ENCODE measurements around the gene DRD4.
A peak's percentile ranks its signal among the peaks of the same experiment; 100 is the strongest.

Gene DRD4

DNA sequence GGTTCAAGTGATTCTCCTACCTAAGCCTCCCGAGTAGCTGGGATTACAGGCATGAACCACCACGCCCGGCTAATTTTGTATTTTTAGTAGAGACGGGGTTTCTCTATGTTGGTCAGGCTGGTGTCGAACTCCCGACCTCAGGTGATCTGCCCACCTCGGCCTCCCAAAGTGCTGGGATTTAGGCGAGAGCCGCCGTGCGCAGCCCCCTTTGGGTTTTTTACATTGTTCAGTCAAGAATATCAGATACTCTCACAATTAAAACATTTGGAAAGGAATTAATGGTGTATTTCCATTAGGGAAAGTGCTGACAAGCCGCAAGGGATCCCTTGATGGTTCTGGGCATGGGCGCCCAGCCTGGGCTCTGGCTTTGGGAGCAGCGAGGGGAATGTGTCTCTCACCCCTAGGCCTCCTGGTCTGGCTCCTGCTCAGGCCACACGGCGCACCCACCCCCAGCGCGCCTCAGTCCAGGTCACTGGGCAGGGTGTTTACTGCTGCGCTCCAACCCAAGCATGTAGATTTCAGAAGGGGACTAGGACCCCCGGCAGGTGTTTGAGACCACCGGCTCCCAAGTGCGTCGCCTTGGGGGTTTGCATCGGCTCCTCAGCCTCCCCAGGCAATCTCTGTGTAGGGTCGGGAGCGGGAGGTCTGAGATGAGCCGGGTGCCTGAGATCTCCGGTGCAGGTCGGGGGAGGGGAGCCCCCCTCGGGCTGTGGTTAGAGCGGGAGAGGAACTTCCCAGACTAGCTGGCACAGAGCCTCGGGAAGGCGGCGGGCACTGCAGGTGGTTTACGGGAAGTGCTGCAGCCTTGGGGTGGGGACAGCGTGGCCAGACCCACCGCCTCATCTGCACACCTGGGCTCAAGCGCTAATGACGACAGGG is 20.5 kb upstream of the DRD4 start:
- Histone ChIP-seq H3K4ac (ENCODE audit: low read depth, low read length) (no peak overlapping the region), H3K4me3 (ENCODE audit: low read depth, low read length) (no peak overlapping the region), H2BK5ac (ENCODE audit: low read depth, low read length, poor library complexity) (no peak overlapping the region), H2AFZ (ENCODE audit: insufficient read depth, low read length, poor library complexity) (no peak overlapping the region), H3K9ac (ENCODE audit: low read length) (no peak overlapping the region), H3K14ac (ENCODE audit: low read length) (no peak overlapping the region), H3K23ac (ENCODE audit: low read length) (no peak overlapping the region), H4K12ac (ENCODE audit: low read depth, low read length) (no peak overlapping the region), H3K79me2 (ENCODE audit: control insufficient read depth, insufficient read depth, low read length, poor library complexity) (no peaks in the 10 kb centered on the region), H3K36me3 (ENCODE audit: control insufficient read depth in 1 of 2, insufficient read depth in 2 of 2, low read length in 2 of 2) (peaks cover 41 to 42% of the 10 kb centered on the region in 2 experiments), H2BK120ac (ENCODE audit: insufficient read depth, low read length, poor library complexity) (no peak overlapping the region), H3K27me3 (ENCODE audit: insufficient read depth, low read length) (no peaks in the 10 kb centered on the region), H2BK12ac (ENCODE audit: low read length) (no peak overlapping the region), H3K9me3 (ENCODE audit: insufficient read depth, low read depth, low read length) (peaks cover 1% of the 10 kb centered on the region), H3K79me1 (ENCODE audit: low read length) (peaks cover 2% of the 10 kb centered on the region), H3K4me1 (ENCODE audit: control insufficient read depth in 1 of 2, insufficient read depth in 2 of 2, low read length in 2 of 2) (peaks cover 9 to 17% of the 10 kb centered on the region in 2 experiments), H3K4me2 (ENCODE audit: low read length) (peak overlapping the region; percentile 84), H3K27ac (ENCODE audit: low read depth, low read length) (no peak overlapping the region), H4K91ac (ENCODE audit: low read depth, low read length) (peak overlapping the region; percentile 25), H4K8ac (ENCODE audit: low read depth, low read length) (peak overlapping the region; percentile 55), H3K18ac (ENCODE audit: low read length) (no peak overlapping the region), H2AK5ac (ENCODE audit: low read length) (no peak overlapping the region)
- WGBS (ENCODE audit: extremely low coverage, insufficient coverage, insufficient read length) = no CpG with 5 or more reads among the region's 39 CpGs
- DNase-seq = no peak

DNA sequence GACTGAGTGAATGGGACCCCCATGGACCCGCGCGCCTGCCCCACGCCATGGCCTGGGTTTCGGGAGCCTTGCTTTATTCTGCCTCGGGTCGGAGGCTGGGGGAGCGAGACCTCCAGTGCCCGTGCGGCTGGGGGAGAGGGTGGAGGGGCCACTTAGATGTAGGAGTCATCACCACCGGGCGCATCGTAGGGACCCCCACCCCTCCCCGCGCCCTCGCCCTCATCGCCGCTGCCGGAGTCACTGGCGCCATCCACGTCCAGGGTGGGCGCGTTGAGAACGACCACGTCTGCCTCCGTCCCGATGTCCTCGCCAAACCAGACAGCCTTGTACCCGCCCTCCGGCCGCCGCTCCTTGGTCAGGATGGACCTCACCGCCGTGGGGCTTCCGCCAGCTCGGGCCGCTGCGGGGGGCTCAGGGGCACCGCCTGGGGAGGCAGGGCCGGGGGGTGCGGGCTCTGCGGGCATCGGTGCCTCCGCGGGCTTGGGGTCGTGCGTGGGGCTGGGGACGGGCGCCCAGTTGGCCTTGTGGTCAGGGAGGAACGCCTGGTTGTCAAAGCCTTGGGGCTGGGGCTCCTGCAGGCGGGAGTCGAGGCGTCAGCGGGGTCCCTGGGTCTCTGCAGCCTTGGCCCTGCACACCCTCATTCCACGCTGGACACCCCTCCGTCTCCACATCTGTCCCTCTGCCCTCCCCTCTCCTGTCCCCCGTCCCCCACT is 19.7 kb upstream of the DRD4 start:
- peaks cover 33 to 34% of the 10 kb centered on the region in 2 experiments for H3K36me3 ChIP-seq (ENCODE audit: control insufficient read depth in 1 of 2, insufficient read depth in 2 of 2, low read length in 2 of 2)
- H4K91ac ChIP-seq (ENCODE audit: low read depth, low read length) = no peak overlapping the region
- H3K9ac ChIP-seq (ENCODE audit: low read length) = no peak overlapping the region
- H3K4me1 ChIP-seq (ENCODE audit: control insufficient read depth in 1 of 2, insufficient read depth in 2 of 2, low read length in 2 of 2) = peaks cover 9 to 17% of the 10 kb centered on the region in 2 experiments
- H3K4me2 ChIP-seq (ENCODE audit: low read length) = no peak overlapping the region
- H4K12ac ChIP-seq (ENCODE audit: low read depth, low read length) = no peak overlapping the region
- no peak overlapping the region for H4K8ac ChIP-seq (ENCODE audit: low read depth, low read length)
- no peak overlapping the region for H2BK5ac ChIP-seq (ENCODE audit: low read depth, low read length, poor library complexity)
- no peaks in the 10 kb centered on the region for H3K79me2 ChIP-seq (ENCODE audit: control insufficient read depth, insufficient read depth, low read length, poor library complexity)
- H3K23ac ChIP-seq (ENCODE audit: low read length) = no peak overlapping the region
- no peak overlapping the region for H2AFZ ChIP-seq (ENCODE audit: insufficient read depth, low read length, poor library complexity)
- H3K4me3 ChIP-seq (ENCODE audit: low read depth, low read length) = no peak overlapping the region
- H3K14ac ChIP-seq (ENCODE audit: low read length) = no peak overlapping the region
- no peaks in the 10 kb centered on the region for H3K27me3 ChIP-seq (ENCODE audit: insufficient read depth, low read length)
- H3K18ac ChIP-seq (ENCODE audit: low read length) = no peak overlapping the region
- no peak overlapping the region for H3K27ac ChIP-seq (ENCODE audit: low read depth, low read length)
- H2AK5ac ChIP-seq (ENCODE audit: low read length) = no peak overlapping the region
- no peak for DNase-seq
- H3K79me1 ChIP-seq (ENCODE audit: low read length) = peaks cover 2% of the 10 kb centered on the region
- no peak overlapping the region for H3K4ac ChIP-seq (ENCODE audit: low read depth, low read length)
- H3K9me3 ChIP-seq (ENCODE audit: insufficient read depth, low read depth, low read length) = peaks cover 3% of the 10 kb centered on the region
- H2BK120ac ChIP-seq (ENCODE audit: insufficient read depth, low read length, poor library complexity) = no peak overlapping the region
- H2BK12ac ChIP-seq (ENCODE audit: low read length) = no peak overlapping the region
- no CpG with 5 or more reads among the region's 57 CpGs for WGBS (ENCODE audit: extremely low coverage, insufficient coverage, insufficient read length)

DNA sequence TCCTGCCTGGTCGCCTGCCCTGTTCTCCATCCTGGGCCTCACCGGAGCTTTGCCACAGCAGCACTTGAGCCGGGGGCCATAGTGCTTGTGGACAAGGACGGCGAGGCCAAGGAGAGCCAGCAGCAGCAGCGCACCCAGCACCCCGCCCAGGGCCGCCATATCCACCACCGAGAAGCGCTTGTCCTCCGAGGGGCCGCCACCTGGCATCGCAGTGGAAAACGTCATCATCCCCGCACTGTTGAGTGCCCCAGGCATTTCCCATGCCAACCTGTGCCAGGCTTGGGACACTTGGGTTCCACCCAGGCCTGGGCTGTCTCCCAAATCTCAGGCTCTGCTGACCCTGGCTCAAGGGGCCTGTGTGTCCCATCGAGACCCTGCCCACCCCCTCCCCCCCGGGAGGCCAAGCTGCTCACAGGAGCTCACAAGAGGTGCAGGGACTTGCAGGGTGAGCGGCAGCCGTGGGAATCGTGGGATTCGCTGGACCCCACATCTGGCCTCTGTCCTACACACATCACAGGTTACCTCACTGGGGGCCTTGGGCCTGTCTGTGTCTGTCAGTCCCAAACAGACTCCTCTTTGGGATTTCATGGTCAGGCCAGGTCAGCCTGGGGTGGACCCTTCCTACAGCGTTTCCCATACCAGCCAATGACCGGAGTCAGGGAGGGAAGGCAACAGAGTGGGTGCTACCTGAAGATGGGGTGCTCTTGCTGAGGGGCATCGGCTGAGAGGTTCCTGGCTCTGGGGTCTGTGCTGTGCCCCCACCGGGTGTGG is 19.0 kb upstream of the DRD4 start:
- Histone ChIP-seq H3K9me3 (ENCODE audit: insufficient read depth, low read depth, low read length) (peaks cover 3% of the 10 kb centered on the region), H3K9ac (ENCODE audit: low read length) (no peak overlapping the region), H2BK120ac (ENCODE audit: insufficient read depth, low read length, poor library complexity) (no peak overlapping the region), H3K4me2 (ENCODE audit: low read length) (no peak overlapping the region), H3K4ac (ENCODE audit: low read depth, low read length) (no peak overlapping the region), H3K14ac (ENCODE audit: low read length) (no peak overlapping the region), H3K27me3 (ENCODE audit: insufficient read depth, low read length) (no peaks in the 10 kb centered on the region), H4K8ac (ENCODE audit: low read depth, low read length) (no peak overlapping the region), H3K23ac (ENCODE audit: low read length) (no peak overlapping the region), H4K91ac (ENCODE audit: low read depth, low read length) (no peak overlapping the region), H3K18ac (ENCODE audit: low read length) (no peak overlapping the region), H2BK12ac (ENCODE audit: low read length) (no peak overlapping the region), H4K12ac (ENCODE audit: low read depth, low read length) (no peak overlapping the region), H3K36me3 (ENCODE audit: control insufficient read depth in 1 of 2, insufficient read depth in 2 of 2, low read length in 2 of 2) (peaks cover 26 to 27% of the 10 kb centered on the region in 2 experiments), H2AFZ (ENCODE audit: insufficient read depth, low read length, poor library complexity) (no peak overlapping the region), H3K79me2 (ENCODE audit: control insufficient read depth, insufficient read depth, low read length, poor library complexity) (no peaks in the 10 kb centered on the region), H3K79me1 (ENCODE audit: low read length) (peaks cover 2% of the 10 kb centered on the region), H3K4me3 (ENCODE audit: low read depth, low read length) (no peak overlapping the region), H3K4me1 (ENCODE audit: control insufficient read depth in 1 of 2, insufficient read depth in 2 of 2, low read length in 2 of 2) (peaks cover 9 to 17% of the 10 kb centered on the region in 2 experiments), H2AK5ac (ENCODE audit: low read length) (no peak overlapping the region), H2BK5ac (ENCODE audit: low read depth, low read length, poor library complexity) (no peak overlapping the region), H3K27ac (ENCODE audit: low read depth, low read length) (no peak overlapping the region)
- WGBS (ENCODE audit: extremely low coverage, insufficient coverage, insufficient read length) = no CpG with 5 or more reads among the region's 25 CpGs
- no peak for DNase-seq

DNA sequence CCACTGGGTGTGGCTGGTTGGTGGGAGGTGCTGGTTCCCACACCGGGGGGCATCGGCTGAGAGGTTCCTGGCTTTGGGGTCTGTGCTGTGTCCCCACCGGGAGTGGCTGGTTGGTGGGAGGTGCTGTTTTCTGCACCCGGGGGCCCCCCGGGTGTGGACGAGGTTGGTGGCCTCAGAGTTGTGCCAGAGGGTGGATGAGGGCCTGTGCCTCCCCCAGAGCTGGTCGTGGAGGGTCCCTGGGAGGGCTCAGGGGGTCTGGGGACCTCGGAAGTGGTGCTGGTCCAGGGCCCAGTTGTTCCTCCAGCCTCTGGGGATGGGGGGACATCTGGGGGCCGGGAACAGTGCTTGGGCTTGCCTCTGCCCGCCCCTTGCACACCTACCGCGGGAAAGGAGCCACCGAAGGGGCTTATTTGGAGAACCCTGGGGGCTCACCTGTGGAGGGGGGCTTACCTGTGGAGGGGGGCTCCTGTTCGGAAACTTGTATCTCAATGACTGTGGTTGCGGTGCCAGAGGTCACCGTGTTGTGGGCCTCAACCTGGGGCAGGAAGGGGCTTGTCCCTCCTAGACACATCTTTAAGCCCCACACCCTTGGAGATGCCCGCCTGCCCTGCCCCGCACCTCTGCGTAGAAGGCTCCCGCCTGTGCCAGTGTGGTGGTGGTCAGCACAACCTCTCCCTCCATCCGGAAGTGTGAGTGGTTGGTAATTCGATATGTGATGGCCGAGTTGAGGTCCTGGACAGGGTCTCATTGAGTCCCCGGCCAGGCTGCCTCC is 18.0 kb upstream of the DRD4 start:
- H3K4ac ChIP-seq (ENCODE audit: low read depth, low read length) = no peak overlapping the region
- H3K9me3 ChIP-seq (ENCODE audit: insufficient read depth, low read depth, low read length) = peaks cover 3% of the 10 kb centered on the region
- no peak overlapping the region for H2BK120ac ChIP-seq (ENCODE audit: insufficient read depth, low read length, poor library complexity)
- no peak overlapping the region for H3K9ac ChIP-seq (ENCODE audit: low read length)
- H3K23ac ChIP-seq (ENCODE audit: low read length) = no peak overlapping the region
- no peak for DNase-seq
- no peaks in the 10 kb centered on the region for H3K79me2 ChIP-seq (ENCODE audit: control insufficient read depth, insufficient read depth, low read length, poor library complexity)
- no peak overlapping the region for H2BK5ac ChIP-seq (ENCODE audit: low read depth, low read length, poor library complexity)
- no peak overlapping the region for H3K4me2 ChIP-seq (ENCODE audit: low read length)
- no peak overlapping the region for H4K8ac ChIP-seq (ENCODE audit: low read depth, low read length)
- whole genome bisulfite sequencing (ENCODE audit: extremely low coverage, insufficient coverage, insufficient read length) = no CpG with 5 or more reads among the region's 24 CpGs
- peaks cover 22 to 23% of the 10 kb centered on the region in 2 experiments for H3K36me3 ChIP-seq (ENCODE audit: control insufficient read depth in 1 of 2, insufficient read depth in 2 of 2, low read length in 2 of 2)
- H2AFZ ChIP-seq (ENCODE audit: insufficient read depth, low read length, poor library complexity) = no peak overlapping the region
- H3K27me3 ChIP-seq (ENCODE audit: insufficient read depth, low read length) = no peaks in the 10 kb centered on the region
- H4K91ac ChIP-seq (ENCODE audit: low read depth, low read length) = no peak overlapping the region
- no peak overlapping the region for H3K18ac ChIP-seq (ENCODE audit: low read length)
- no peak overlapping the region for H2AK5ac ChIP-seq (ENCODE audit: low read length)
- no peak overlapping the region for H3K27ac ChIP-seq (ENCODE audit: low read depth, low read length)
- no peak overlapping the region for H4K12ac ChIP-seq (ENCODE audit: low read depth, low read length)
- H3K4me3 ChIP-seq (ENCODE audit: low read depth, low read length) = no peak overlapping the region
- H3K79me1 ChIP-seq (ENCODE audit: low read length) = peaks cover 2% of the 10 kb centered on the region
- peaks cover 5 to 14% of the 10 kb centered on the region in 2 experiments for H3K4me1 ChIP-seq (ENCODE audit: control insufficient read depth in 1 of 2, insufficient read depth in 2 of 2, low read length in 2 of 2)
- H2BK12ac ChIP-seq (ENCODE audit: low read length) = no peak overlapping the region
- H3K14ac ChIP-seq (ENCODE audit: low read length) = no peak overlapping the region
